Astrocyte (in vitro differentiated cells and primary cell): ENCODE measurements around the gene ZDHHC14.

ENCODE experiments used
- CTCF ChIP-seq: IDR thresholded peaks from 2 replicates; pipeline ENCODE4 v1.5.1; 2011; ENCODE audit warnings: low read depth, mild to moderate bottlenecking, inconsistent platforms, low read length, moderate library complexity; ENCODE audit not compliant: insufficient read depth
- EZH2 ChIP-seq: IDR thresholded peaks from 2 replicates; pipeline ENCODE4 v1.6.1; 2012; ENCODE audit warnings: mild to moderate bottlenecking, low read length, inconsistent platforms; ENCODE audit not compliant: insufficient read depth

- TF ChIP-seq CTCF (no peak), EZH2 (no peak)
These were observed 319.0 kb downstream of the ZDHHC14 start for GRCh38 chr6:157699777-157700636.
